ENCODE measurements around the gene SMURF2.
"Not testable (repeated sequence)": the region's sequence is repeated elsewhere in the genome, so short reads cannot be mapped to it uniquely, and the experiment has no call there.

The SMURF2 gene

GRCh38 chr17:64664299-64664981 is 2.3 kb upstream of the SMURF2 start:
- not testable (repeated sequence) for DNase-seq

- DNase-seq = not testable (repeated sequence)
These were observed 1.7 kb upstream of the SMURF2 start for GRCh38 chr17:64663836-64664235.

GRCh38 chr17:64662774-64663367 is 764 bp upstream of the SMURF2 start:
- DNase-seq = no peak

- no peak for DNase-seq
These were observed 456 bp downstream of the SMURF2 start for GRCh38 chr17:64661726-64661975.

- not testable (repeated sequence) for DNase-seq
These were observed 955 bp downstream of the SMURF2 start for GRCh38 chr17:64660978-64661725.

- DNase-seq = not testable (repeated sequence)
These were observed 1.7 kb downstream of the SMURF2 start for GRCh38 chr17:64660195-64660977.

- DNase-seq = no peak
These were observed 3.2 kb downstream of the SMURF2 start for GRCh38 chr17:64658931-64659330.

- DNase-seq = no peak
These were observed 4.4 kb downstream of the SMURF2 start for GRCh38 chr17:64657610-64658125.

GRCh38 chr17:64655704-64656103 is 6.4 kb downstream of the SMURF2 start:
- no peak for DNase-seq

- no peak for DNase-seq
These were observed 8.1 kb downstream of the SMURF2 start for GRCh38 chr17:64653985-64654355.

- no peak for DNase-seq
These were observed 8.7 kb downstream of the SMURF2 start for GRCh38 chr17:64653325-64653984.

GRCh38 chr17:64651889-64652288 is 10.2 kb downstream of the SMURF2 start:
- DNase-seq = no peak

GRCh38 chr17:64648234-64648633 is 13.9 kb downstream of the SMURF2 start:
- no peak for DNase-seq

GRCh38 chr17:64647817-64648216 is 14.3 kb downstream of the SMURF2 start:
- no peak for DNase-seq

- DNase-seq = no peak
These were observed 22.6 kb downstream of the SMURF2 start for GRCh38 chr17:64639516-64639915.

GRCh38 chr17:64638552-64639203 is 23.4 kb downstream of the SMURF2 start:
- DNase-seq = no peak

- no peak for DNase-seq
These were observed 26.3 kb downstream of the SMURF2 start for GRCh38 chr17:64635647-64636305.

GRCh38 chr17:64634218-64634617 is 27.9 kb downstream of the SMURF2 start:
- no peak for DNase-seq

GRCh38 chr17:64632606-64633005 is 29.5 kb downstream of the SMURF2 start:
- no peak for DNase-seq

- DNase-seq = no peak
These were observed 29.9 kb downstream of the SMURF2 start for GRCh38 chr17:64632194-64632593.

- no peak for DNase-seq
These were observed 31.5 kb downstream of the SMURF2 start for GRCh38 chr17:64630309-64631223.
